ENCODE data around the gene ZFP69B. TPM values are rescaled to one million over a fixed set of nuclear protein-coding genes. Genes with fewer than 3 reads are reported as not detected.
A peak's percentile ranks its signal among the peaks of the same experiment; 100 is the strongest.

ZFP69B gene
- total RNA-seq, 1 experiment from 2014 or later = 3.0 TPM

GRCh38 chr1:40508375-40509341, 58.4 kb downstream of the ZFP69B start, which contains the start of gene EXO5:
Gene EXO5, plus strand, starts transcription at chr1:40508767. Its CDS starts 5,778 bp downstream, at chr1:40514545.
- in situ Hi-C loops (cut with HindIII; ENCODE audit: low sequenced_read_pairs) = no loop called here
- DNase-seq (ENCODE audit: low spot score) = peak; percentile 75

Other genes with a start within 250 kb of the ZFP69B start
- gene TMCO2, start 202.5 kb upstream of the ZFP69B start, total RNA-seq (2014; rRNA removed; shearing (Covaris generic)) = not detected in 2 replicates
- 16.1 and 36.0 TPM in 2 replicates for gene ZMPSTE24, start 192.2 kb upstream of the ZFP69B start, total RNA-seq (2014; rRNA removed; shearing (Covaris generic))
- gene COL9A2, start 133.2 kb upstream of the ZFP69B start, total RNA-seq (2014; rRNA removed; shearing (Covaris generic)) = 4.0 and 6.4 TPM in 2 replicates
- gene SMAP2, start 76.7 kb upstream of the ZFP69B start, total RNA-seq (2014; rRNA removed; shearing (Covaris generic)) = 15.0 and 21.9 TPM in 2 replicates
- not detected in 2 replicates for gene ZFP69, start 26.8 kb downstream of the ZFP69B start, total RNA-seq (2014; rRNA removed; shearing (Covaris generic))
- 3.5 and 9.9 TPM in 2 replicates for gene EXO5, start 58.3 kb downstream of the ZFP69B start, total RNA-seq (2014; rRNA removed; shearing (Covaris generic))
- gene ZNF684, start 81.2 kb downstream of the ZFP69B start, total RNA-seq (2014; rRNA removed; shearing (Covaris generic)) = 14.1 and 15.9 TPM in 2 replicates
- 8.2 and 8.9 TPM in 2 replicates for gene RIMS3, start 215.2 kb downstream of the ZFP69B start, total RNA-seq (2014; rRNA removed; shearing (Covaris generic))
- 39.4 and 76.7 TPM in 2 replicates for gene NFYC, start 241.2 kb downstream of the ZFP69B start, total RNA-seq (2014; rRNA removed; shearing (Covaris generic))

Data from G401 (cell line).